HEK293 (cell line): ENCODE data around the gene TMEM231.

Experiments used
- CTCF ChIA-PET: fragments of 350-600 bp; formaldehyde crosslinking; extraction: SDS; loops from one replicate; lab custom pipeline; 2021; ENCODE audit warnings: antibody characterized with exemption; lab: Yijun Ruan, JAX
- POLR2A ChIA-PET: fragments of 300-600 bp; formaldehyde crosslinking; extraction: SDS; loops from one replicate; lab custom pipeline; 2020; ENCODE audit warnings: antibody characterized with exemption, inconsistent platforms; lab: Yijun Ruan, JAX
- H3K27ac ChIP-seq: fragments of 200-500 bp; sonication (Bioruptor generic); 2 replicates; pipeline ENCODE4 v1.5.1; 2014; ENCODE audit warnings: low read depth, low read length, control low read depth, inconsistent platforms; ENCODE audit errors: extremely low read depth
- H3K36me3 ChIP-seq, 2 experiments: fragments of 200-500 bp in 1 of 2; sonication (Bioruptor generic) in 1 of 2; 1 replicate in 1 of 2; 2 replicates in 1 of 2; pipeline ENCODE4 v1.5.1; 2014 to 2017; ENCODE audit warnings: inconsistent platforms in 2 of 2, low read length in 2 of 2; ENCODE audit not compliant: control insufficient read depth in 2 of 2, insufficient read depth in 1 of 2
- H3K4me1 ChIP-seq: fragments of 200-500 bp; sonication (Bioruptor generic); 2 replicates; pipeline ENCODE4 v1.5.1; 2014; ENCODE audit warnings: mild to moderate bottlenecking, low read length, inconsistent platforms; ENCODE audit not compliant: control insufficient read depth, insufficient read depth
- H3K4me3 ChIP-seq: 2 replicates; pipeline ENCODE4 v1.5.1; 2011; ENCODE audit warnings: low read depth, mild to moderate bottlenecking, control low read depth, low read length, moderate library complexity
- H3K9me3 ChIP-seq: fragments of 200-500 bp; sonication (Bioruptor generic); 2 replicates; pipeline ENCODE4 v1.5.1; 2014; ENCODE audit warnings: low read depth, low read length, inconsistent platforms; ENCODE audit not compliant: control insufficient read depth, insufficient read depth
- KLF8 ChIP-seq: fragments of 450-650 bp; formaldehyde crosslinking; IDR thresholded peaks from 2 replicates; pipeline ENCODE4 v1.5.1; 2016; ENCODE audit warnings: missing biosample characterization, missing genetic modification characterization
- SCRT1 ChIP-seq: fragments of 450-650 bp; formaldehyde crosslinking; IDR thresholded peaks from 2 replicates; pipeline ENCODE4 v1.5.1; 2016; ENCODE audit warnings: missing biosample characterization, missing genetic modification characterization, borderline replicate concordance
- SCRT2 ChIP-seq: fragments of 450-650 bp; formaldehyde crosslinking; IDR thresholded peaks from 2 replicates; pipeline ENCODE4 v1.5.1; 2016; ENCODE audit warnings: missing biosample characterization, missing genetic modification characterization
- SP2 ChIP-seq: fragments of 450-650 bp; formaldehyde crosslinking; IDR thresholded peaks from 2 replicates; pipeline ENCODE4 v1.5.1; 2016; ENCODE audit warnings: missing biosample characterization, missing genetic modification characterization
- SP7 ChIP-seq: fragments of 450-650 bp; formaldehyde crosslinking; IDR thresholded peaks from 2 replicates; pipeline ENCODE4 v1.5.1; 2016; ENCODE audit warnings: missing biosample characterization, missing genetic modification characterization
- ZBTB21 ChIP-seq: fragments of 450-650 bp; formaldehyde crosslinking; IDR thresholded peaks from 2 replicates; pipeline ENCODE4 v1.5.1; 2017; ENCODE audit warnings: missing biosample characterization, missing genetic modification characterization
- ZFP41 ChIP-seq: fragments of 450-650 bp; formaldehyde crosslinking; IDR thresholded peaks from 2 replicates; pipeline ENCODE4 v1.5.1; 2016; ENCODE audit warnings: missing biosample characterization, missing genetic modification characterization, borderline replicate concordance
- ZNF169 ChIP-seq: fragments of 450-650 bp; formaldehyde crosslinking; IDR thresholded peaks from 2 replicates; pipeline ENCODE4 v1.5.1; 2016; ENCODE audit warnings: missing biosample characterization, missing genetic modification characterization
- ZNF324 ChIP-seq: fragments of 450-650 bp; formaldehyde crosslinking; IDR thresholded peaks from 2 replicates; pipeline ENCODE4 v1.5.1; 2016; ENCODE audit warnings: missing biosample characterization, missing genetic modification characterization
- ZNF354C ChIP-seq: fragments of 450-650 bp; formaldehyde crosslinking; IDR thresholded peaks from 2 replicates; pipeline ENCODE4 v1.5.1; 2016; ENCODE audit warnings: missing biosample characterization, missing genetic modification characterization, low read depth, borderline replicate concordance
- ZNF394 ChIP-seq: fragments of 450-650 bp; formaldehyde crosslinking; IDR thresholded peaks from 2 replicates; pipeline ENCODE4 v1.5.1; 2016; ENCODE audit warnings: missing biosample characterization, missing genetic modification characterization, mild to moderate bottlenecking, moderate library complexity, borderline replicate concordance
- ZNF791 ChIP-seq: fragments of 450-650 bp; formaldehyde crosslinking; IDR thresholded peaks from 2 replicates; pipeline ENCODE4 v1.5.1; 2016; ENCODE audit warnings: missing biosample characterization, missing genetic modification characterization
- ZNF837 ChIP-seq: fragments of 450-650 bp; formaldehyde crosslinking; IDR thresholded peaks from 2 replicates; pipeline ENCODE4 v1.5.1; 2016; ENCODE audit warnings: missing biosample characterization, missing genetic modification characterization
- ZNF843 ChIP-seq: fragments of 450-650 bp; formaldehyde crosslinking; IDR thresholded peaks from 2 replicates; pipeline ENCODE4 v1.5.1; 2016; ENCODE audit warnings: missing biosample characterization, missing genetic modification characterization
- ZSCAN23 ChIP-seq: fragments of 450-650 bp; formaldehyde crosslinking; IDR thresholded peaks from 2 replicates; pipeline ENCODE4 v1.5.1; 2016; ENCODE audit warnings: missing biosample characterization, missing genetic modification characterization
- TF ChIP-seq, protein P1 (sequence below): fragments of 450-650 bp; formaldehyde crosslinking; IDR thresholded peaks from 2 replicates; pipeline ENCODE4 v1.5.1; 2016; ENCODE audit warnings: missing biosample characterization, missing genetic modification characterization
- TF ChIP-seq, protein P2 (sequence below): fragments of 450-650 bp; IDR thresholded peaks from 2 replicates; pipeline ENCODE4 v1.5.1; 2018; ENCODE audit warnings: missing biosample characterization, missing genetic modification characterization

The TMEM231 gene

DNA sequence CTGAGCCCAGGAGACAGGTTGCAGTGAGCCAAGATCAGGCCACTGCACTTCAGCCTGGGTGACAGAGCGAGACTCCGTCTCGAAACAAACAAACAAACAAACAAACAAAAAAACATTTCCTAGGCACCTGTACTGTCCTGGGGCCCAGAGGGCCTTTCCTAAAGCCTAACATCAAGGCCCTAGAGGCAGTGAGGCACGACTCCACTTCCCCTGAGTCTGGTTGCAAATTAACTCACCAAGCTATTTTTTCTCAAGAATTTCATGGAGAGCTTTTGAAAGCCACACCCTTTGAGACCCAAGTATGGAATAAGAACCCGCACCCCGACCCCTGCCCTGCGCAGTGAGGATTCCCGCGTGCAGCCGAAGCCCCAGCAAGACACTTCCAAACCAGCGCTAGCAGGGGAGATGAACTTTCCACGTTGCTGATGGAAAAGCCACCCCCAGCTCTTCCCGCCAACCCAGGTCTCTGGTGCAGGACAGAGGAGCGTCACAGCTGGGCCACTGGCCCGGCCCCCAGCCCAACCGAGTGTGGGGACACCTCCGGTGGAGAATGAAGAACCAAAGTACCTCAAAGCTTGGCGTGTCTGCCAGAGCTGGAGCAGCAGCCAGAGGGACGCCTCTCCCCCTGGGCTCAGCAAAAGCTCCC is 21.4 kb downstream of the TMEM231 start:
- no peaks in the 10 kb centered on the region for H3K4me1 ChIP-seq
- ChIA-PET CTCF (interaction anchor here (1.8 kb wide), 1 partner anchor 70 kb away, joined by 11 read pairs; no protein-coding TSS in a partner anchor), POLR2A (interaction anchor here (1.0 kb wide), 1 partner anchor 18 kb away, joined by 4 read pairs; no protein-coding TSS in a partner anchor)
- TF ChIP-seq ZNF837: no peak
- TF ChIP-seq ZNF791 (tag by site-specific recombination): no peak
- TF ChIP-seq, protein P1, sequence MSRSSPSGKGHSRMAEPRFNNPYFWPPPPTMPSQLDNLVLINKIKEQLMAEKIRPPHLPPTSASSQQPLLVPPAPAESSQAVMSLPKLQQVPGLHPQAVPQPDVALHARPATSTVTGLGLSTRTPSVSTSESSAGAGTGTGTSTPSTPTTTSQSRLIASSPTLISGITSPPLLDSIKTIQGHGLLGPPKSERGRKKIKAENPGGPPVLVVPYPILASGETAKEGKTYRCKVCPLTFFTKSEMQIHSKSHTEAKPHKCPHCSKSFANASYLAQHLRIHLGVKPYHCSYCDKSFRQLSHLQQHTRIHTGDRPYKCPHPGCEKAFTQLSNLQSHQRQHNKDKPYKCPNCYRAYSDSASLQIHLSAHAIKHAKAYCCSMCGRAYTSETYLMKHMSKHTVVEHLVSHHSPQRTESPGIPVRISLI (tag by site-specific recombination): no peak
- no peak for TF ChIP-seq ZNF324
- TF ChIP-seq, protein P2, sequence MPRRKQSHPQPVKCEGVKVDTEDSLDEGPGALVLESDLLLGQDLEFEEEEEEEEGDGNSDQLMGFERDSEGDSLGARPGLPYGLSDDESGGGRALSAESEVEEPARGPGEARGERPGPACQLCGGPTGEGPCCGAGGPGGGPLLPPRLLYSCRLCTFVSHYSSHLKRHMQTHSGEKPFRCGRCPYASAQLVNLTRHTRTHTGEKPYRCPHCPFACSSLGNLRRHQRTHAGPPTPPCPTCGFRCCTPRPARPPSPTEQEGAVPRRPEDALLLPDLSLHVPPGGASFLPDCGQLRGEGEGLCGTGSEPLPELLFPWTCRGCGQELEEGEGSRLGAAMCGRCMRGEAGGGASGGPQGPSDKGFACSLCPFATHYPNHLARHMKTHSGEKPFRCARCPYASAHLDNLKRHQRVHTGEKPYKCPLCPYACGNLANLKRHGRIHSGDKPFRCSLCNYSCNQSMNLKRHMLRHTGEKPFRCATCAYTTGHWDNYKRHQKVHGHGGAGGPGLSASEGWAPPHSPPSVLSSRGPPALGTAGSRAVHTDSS (tag by site-specific recombination): no peak
- TF ChIP-seq ZNF394 (tag by site-specific recombination): no peak
- TF ChIP-seq ZNF843: no peak
- no peak for TF ChIP-seq SP2
- H3K36me3 ChIP-seq: no peaks in the 10 kb centered on the region
- H3K4me3 ChIP-seq: no peak overlapping the region
- H3K9me3 ChIP-seq: no peaks in the 10 kb centered on the region
- H3K27ac ChIP-seq: no peak overlapping the region

DNA sequence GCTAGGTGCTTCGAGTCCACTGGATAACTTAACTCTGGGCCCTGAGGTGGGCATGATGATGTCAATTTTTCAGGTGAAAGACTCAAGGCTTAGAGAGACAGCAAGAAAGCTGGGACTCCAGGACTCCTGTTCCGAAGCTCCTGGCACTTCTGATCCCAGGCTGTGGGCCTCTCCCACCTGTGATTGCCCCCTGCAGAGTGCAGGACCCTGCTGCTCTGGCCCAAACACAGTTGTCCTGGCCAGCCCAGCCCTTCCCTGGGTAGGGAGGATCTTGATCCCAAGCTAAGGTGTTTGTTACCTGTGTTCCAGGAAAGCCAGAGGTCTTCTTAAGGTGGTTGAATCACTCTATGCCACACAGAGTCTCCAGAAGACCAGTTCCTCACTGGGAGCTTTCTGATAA is 23.3 kb downstream of the TMEM231 start:
- Histone ChIP-seq H3K36me3 (no peaks in the 10 kb centered on the region), H3K27ac (no peak overlapping the region), H3K4me3 (no peak overlapping the region), H3K4me1 (no peaks in the 10 kb centered on the region), H3K9me3 (no peaks in the 10 kb centered on the region)
- ChIA-PET POLR2A (no interaction called here), CTCF (interaction anchor here (0.6 to 1.6 kb wide), 3 partner anchors 16 to 62 kb away, joined by 4 to 5 read pairs (median 4); no protein-coding TSS in a partner anchor)
- TF ChIP-seq ZSCAN23 (no peak), ZNF169 (tag by site-specific recombination) (no peak), ZFP41 (tag by site-specific recombination) (no peak), ZBTB21 (no peak), ZNF354C (tag by site-specific recombination) (no peak), SP7 (tag by site-specific recombination) (no peak), KLF8 (tag by site-specific recombination) (no peak)

DNA sequence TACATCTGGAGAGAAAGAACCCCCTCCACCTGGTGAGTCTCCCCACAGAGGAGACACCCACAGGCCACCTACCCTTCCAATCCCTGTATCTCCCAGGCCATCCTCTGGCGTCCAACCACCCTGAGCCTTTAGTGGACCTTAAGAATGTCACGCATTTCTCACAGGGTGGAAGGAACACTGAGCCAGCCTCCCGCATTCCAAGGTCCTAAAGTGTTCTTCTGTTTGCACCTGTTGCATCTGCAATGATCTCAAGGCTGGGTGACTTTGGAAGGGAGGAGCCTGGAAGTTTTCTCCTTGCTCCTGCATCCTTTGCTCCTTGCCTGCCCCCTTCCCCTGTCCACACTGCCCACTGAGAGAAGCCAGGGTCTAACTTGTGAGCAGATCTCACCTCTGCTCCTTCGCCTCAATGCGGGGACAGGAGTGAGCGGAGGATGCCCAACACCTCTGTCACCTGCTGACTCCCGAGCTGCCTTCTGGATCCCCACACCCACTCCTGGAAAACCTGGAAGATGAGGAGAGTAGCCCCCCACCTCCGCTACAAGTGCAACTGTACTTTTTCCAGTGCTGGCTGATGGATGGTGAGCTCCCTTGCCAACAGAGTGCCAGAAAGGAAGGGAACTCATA is 23.8 kb downstream of the TMEM231 start:
- no peak overlapping the region for H3K27ac ChIP-seq
- POLR2A ChIA-PET: no interaction called here
- H3K4me1 ChIP-seq: no peaks in the 10 kb centered on the region
- H3K4me3 ChIP-seq: no peak overlapping the region
- no peaks in the 10 kb centered on the region for H3K9me3 ChIP-seq
- peak; percentile 83 for TF ChIP-seq SCRT1 (tag by site-specific recombination)
- no peak for TF ChIP-seq SP2
- peak; percentile 94 for TF ChIP-seq SCRT2
- H3K36me3 ChIP-seq: no peaks in the 10 kb centered on the region
- CTCF ChIA-PET: interaction anchor here (1.0 to 1.6 kb wide), 3 partner anchors 15 to 67 kb away, joined by 4 to 5 read pairs (median 5); no protein-coding TSS in a partner anchor
